HG03039 (cell line): ENCODE data around the gene TSC1.

Experiments
- ATAC-seq: cut with Tn5 transposase; IDR thresholded peaks from one replicate; pipeline ENCODE4 v1.9.1; 2021; ENCODE audit warnings: mild to moderate bottlenecking, moderate library complexity; ENCODE audit not compliant: unreplicated experiment

TSC1 gene

DNA sequence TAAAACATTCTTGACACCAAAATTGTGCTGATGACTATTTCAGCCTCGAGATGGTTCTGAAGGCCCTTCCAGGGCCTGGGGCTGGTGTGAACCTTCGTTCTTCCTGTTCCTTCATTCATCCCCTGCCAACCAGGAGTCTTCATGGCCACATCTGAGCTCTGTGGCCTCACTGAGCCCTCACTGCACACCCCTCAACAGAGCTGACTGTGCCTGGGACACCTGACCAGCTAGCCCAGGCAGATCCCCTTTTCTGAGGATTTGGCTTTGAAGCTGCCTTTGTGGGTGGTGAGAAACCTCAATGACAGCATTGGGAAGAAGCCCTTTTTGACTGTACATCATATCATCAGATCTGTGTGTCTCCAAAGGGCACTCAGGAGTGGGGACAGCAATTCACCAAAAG lies 80.1 kb downstream of the TSC1 start:
- no peak for ATAC-seq

DNA sequence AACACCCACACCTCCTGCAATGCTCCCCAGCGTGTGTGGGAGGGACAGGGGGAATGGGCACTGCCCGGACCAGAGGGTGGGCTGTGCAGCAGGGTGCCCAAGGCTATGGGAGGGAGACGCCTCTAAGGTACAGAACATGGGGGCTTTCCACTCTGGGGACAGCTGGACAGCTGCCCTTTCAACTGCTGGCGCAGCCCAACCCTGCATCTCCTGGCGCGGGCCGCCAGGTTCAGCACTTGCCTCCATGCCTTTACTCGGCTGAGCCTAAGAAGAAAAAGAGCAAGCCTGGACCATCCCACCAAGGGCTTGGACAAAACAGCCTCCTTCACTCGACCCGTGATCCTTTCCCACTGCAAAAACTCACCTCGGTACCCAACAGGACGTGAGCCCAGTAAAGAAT lies 81.3 kb downstream of the TSC1 start:
- no peak for ATAC-seq

DNA sequence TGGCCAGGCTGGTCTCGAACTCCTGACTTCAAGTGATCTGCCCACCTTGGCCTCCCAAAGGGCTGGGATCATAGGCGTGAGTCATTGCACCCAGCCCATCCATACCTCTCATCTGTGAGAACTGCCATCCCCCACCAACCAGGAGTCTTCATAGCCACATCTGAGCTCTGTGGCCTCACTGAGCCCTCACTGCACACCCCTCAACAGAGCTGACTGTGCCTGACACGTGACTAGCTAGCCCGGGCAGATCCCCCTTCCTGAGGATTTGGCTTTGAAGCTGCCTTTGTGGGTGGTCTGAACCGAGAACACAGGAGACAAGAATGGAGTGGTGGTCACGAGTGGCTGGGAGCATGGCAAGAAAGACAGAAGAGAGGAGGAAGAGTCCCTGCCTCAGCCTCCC lies 81.9 kb downstream of the TSC1 start:
- no peak for ATAC-seq

DNA sequence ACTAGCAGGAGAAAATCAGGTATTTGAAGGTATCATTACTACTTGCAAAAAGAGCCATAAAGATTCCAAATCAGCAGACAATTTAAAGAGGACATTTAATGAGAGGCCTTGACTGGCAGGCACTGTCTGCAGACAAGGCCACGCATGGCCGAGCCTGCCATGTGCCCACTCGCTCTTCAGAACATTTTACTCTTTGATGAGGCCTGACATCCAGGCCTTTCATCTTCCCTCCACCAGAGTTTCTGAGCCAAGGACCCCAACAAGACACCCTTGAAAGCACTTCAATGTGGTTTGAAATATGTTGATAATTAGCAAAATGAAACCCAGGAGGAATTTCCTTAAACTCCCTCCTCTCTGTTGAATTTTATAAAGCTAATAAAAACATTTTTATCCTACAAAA lies 82.8 kb downstream of the TSC1 start:
- ATAC-seq = no peak

DNA sequence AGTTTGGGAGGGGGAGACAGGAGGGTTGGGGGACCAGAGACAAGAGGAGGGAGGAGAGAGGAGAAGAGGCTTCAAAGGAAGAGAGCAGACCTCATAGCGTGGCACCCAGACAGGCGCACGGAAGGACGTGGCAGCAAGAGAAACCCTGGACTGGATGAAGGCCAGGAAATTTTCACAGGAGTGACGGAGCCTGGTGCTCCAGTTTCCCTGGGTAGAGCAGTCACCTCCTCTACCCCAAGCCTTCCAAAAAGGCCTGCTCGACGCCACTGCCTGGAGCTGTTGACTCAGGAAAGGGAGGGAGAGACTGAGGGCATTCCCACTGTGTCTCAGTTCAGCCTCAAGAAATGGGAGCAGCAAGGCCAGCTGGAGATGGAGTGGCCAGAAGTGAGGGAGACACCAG lies 85.7 kb downstream of the TSC1 start:
- ATAC-seq = no peak

DNA sequence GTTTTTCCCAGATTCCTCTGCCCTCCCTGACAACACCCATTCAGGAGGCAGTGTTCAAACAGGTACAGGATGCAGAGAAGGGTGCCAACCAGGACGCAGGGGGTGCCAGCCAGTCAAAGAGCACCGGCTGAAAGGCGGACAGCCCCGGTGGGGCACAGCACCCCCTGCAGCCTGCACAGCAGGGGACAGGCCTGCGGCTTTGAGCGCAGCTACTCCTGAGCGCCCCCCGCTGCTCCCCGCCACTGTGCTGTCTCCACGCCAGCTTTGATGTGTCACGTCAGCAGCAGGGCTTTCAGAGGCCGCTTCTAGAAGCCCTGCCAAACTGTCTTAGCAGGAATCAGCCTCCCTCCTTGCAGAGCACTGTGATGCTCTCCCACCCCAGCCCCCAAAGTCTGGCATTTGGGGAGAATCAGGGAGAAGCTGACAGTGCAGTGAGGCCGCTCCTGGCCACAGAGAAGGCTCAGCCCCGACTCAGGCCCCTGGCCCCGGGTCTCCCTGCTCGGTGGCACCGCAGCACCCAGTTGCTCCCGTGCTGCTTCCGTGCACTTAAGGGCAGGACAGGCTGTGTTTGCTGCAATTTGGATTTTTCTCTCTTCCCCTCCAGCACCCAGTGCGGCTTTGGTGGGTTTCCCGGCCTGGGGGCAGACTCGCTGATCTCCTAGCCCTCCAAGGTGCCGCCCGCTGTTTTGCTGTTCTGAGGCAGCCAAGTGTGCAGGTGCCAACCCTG lies 86.6 kb downstream of the TSC1 start:
- ATAC-seq = no peak

DNA sequence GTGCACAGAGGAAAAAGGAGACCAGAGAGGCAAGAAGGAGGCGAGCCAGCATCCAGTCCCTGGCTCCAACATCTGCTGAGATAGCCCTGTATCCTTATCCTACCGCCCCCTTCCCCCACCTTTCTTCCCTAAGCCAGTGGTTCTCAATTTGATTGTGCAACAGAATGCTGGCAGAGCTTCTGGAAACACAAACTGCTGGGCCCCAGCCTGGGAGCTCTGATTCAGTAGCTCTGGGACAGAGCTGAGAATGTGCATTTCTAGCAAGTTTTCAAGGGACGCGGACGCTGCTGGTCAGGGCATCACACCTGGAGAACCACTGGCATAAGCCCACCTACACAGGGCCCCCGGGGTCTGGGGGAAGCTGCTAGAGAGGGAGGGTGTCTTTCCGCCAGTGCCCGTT lies 87.4 kb downstream of the TSC1 start:
- no peak for ATAC-seq

DNA sequence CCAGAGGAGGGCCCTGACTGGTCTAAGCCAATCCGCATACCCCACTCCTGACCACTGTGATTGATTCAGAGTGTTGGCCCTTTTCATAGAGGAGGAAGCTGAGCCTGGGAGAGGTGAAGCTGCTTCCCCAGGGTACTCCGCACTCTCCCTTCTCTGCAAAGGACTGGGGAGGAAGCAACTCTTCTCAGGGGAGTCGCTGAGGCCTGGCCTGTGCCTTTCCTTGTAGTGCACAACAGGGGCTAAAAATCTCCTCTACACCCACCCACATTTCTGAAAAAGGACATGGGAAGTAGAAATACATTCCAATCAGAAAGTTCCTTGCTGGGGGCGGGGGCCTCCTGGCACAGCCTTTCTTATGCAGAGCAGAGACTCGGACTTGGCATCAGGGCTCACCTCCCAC lies 88.5 kb downstream of the TSC1 start:
- no peak for ATAC-seq

DNA sequence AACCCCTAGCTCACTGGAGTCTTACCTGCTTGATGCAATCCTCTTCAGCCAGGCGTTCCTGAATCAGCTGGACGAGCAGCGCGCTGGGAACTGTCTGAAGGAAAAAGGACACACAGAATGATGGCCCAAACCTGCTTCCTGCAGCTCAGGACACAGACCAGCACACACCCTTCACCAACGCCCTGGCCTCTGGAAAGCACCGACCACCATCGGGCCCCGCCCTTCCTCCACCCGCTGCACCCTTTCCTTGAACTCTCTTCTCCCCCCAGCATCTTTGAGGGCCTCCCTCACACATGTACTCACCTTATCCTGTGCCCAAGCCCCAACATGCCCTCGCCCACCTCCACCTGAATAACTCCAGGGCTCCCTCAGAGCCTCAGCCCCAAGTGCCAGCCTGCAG lies 89.6 kb downstream of the TSC1 start:
- no peak for ATAC-seq

DNA sequence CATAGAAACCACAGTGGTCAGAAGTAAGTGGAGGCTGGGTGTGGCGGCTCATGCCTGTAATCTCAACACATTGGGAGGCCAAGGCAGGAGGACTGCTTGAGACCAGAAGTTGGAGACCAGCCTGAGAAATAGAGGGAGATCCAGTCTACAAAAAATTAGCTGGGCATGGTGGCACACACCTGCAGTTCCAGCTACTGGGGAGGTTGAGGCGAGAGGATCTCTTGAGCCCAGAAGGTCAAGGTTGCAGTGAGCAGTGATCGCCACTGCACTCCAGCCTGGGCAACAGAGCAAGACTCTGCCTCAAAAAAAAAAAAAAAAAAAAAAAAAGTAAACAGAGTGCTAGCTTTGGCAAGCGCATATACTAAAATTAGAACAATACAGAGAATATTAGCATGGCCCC lies 90.9 kb downstream of the TSC1 start:
- ATAC-seq = no peak

DNA sequence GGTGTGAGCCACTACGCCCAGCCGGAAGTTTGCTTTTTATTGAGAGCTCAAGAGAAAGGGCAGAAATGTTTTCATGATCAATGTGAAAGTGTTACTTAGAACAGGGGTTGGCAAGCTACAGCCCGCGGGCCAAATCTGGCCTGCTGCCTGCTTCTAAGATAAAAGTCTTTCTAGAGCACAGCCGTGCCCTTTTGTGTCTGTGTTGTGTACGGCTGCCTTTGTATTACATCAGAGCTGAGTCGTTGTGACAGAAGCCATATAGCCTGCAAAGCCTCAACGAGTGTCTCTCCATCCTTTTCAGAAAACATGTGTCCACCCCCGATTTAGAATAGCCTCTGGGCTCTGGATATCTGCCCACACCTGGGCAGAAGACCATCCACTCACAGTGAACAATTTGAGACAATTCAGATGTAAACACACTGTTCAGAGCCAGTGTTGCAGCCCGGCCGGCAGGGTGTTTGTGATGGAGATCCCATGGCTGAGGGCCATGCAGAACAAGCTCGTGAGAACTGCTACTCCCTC lies 95.2 kb downstream of the TSC1 start:
- no peak for ATAC-seq

DNA sequence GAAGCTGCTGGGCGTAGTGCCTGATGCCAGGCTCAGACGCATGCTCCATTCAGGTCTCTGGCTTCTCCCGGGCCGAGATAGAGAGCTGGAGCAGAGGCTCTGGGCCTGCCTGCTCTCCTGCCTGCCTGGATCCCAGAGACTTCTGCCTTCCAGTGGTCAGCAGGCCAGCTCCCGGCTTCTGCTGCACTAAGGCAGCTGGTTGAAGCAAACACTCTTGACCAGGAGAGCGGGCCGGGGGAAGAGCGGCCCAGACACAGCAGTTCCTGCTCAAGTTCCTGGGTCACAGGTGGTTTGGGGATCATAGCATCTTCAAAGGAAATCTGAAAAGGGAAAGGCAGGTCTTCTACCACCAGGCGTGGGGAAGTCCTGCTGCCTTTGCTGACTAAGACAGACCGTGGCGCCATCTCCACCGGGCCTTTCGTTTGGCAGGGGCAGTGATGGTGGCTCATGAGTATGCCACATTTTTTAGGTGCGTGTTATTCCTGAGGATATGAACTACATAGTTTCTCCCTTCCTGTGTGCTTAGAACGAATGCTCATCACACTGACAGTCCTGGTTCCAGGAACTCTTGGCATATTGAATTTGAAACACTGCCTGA lies 97.4 kb downstream of the TSC1 start:
- no peak for ATAC-seq

DNA sequence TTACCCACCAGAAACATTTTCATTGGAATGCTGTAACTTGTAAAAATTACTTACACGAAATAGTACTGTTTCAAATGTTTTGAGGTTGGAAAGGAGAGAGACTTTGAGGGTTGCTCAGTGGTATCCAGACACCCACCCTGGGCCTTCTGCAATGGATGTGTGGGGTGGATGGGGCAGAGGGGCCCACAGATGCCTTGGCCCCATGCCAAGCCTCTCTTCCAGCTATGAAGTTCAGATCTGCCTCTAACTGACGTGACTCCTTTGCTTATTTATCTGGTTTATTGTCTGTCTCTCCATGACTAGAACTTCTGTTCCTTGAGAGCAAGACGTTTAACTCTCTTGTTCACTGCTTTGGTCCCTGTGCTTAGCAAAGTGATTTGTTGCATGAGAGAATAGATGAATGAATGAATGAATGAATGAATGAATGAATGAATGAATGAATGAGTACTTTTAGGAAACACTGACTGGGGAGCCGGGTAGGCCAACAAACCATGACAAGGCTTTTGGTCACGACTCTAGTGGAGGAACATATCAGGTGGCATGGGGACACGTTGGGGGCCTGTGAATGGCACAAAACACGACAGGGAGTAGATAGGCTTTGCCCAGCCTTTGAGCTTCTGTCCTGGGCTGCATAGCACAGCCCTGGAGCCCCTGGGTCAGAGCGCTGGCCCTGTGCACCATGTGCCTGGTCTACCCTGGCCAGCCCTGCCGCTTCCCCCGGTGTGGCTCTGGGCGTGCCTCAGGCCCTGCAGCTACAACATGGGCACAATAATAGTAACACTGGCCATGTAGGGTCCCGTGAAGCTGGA lies 98.1 kb downstream of the TSC1 start:
- no peak for ATAC-seq

DNA sequence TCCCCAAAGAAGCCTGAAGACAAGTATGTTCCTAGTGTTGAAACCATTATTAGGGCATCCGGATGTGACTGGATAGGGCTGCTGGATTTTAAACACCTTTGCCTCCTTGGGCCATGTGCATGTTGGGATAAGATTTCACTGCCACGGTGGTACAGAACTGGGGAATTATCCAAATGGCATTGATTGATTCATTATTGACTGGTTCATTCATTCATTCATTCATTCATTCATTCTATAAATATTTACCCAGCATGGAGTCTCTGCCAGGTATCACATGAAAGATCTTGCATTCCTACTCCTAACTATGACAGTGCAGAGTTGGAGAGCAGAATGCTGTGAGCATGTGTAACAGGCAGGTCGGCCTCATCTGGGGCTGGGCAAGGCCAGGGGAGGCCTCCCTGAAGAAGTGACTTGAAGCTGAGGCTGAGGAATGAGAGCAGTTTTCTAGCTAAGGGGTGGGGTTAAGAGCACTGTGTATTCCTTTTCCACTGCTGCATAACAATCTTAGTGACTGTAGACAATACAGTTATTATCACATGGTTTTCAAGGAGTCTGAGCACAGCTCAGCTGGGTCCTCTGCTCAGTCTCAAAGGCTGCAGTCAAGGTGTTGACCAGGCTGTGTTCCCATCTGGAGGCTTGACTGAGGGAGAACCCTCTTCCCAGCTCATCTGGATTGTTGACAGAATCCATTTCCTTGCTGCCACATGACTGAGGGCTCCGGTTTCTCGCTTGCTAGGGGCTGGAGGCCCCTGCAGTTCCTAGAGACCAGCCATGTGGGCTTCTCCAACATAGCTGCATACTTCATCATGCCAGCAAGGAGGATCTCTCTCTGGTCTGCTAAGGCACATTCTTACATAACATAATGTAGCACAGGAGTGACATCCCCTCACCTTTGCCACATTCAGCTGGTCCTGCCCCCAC lies 102.0 kb downstream of the TSC1 start:
- ATAC-seq = no peak
